ENCODE results near the gene RRBP1.

DNA sequence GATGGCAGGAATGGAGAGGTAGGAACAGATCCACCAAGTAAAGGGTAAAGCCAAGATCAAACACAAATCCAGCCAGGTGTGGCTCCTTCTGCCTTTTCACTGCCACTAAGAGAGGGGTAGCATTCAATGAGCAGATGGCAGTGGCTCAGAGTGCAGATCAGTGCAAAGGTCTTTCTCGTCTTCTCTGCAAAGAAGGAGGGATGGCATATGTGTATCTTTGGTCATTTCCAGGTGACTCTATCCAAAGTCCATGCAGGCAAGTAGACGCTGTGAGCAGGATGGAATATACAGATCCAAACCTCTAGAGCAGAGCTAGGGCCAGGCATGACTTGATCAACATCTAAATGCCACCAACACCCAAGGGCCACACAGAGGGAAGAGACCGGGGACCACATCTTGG, 24.6 kb upstream of the RRBP1 start:
- TF ChIP-seq CTCF (IDR thresholded peaks at IDR 0.05; ENCODE audit: borderline replicate concordance, extremely low read depth, low read length, poor library complexity, severe bottlenecking) (no peak), EZH2 (IDR thresholded peaks at IDR 0.05; ENCODE audit: borderline replicate concordance, low read depth, low read length, severe bottlenecking) (no peak)
